ENCODE data around the gene SPPL3. TPM values are rescaled to one million over a fixed set of nuclear protein-coding genes. Genes with fewer than 3 reads are reported as not detected.

The SPPL3 gene
- total RNA-seq, 1 experiment from 2014 or later: 18.8 TPM

GRCh38 chr12:120813588-120814153 is 90.5 kb downstream of the SPPL3 start:
- TF ChIP-seq EZH2 (IDR thresholded peaks at IDR 0.05; ENCODE audit: low read length, unreplicated experiment): no peak
- TF ChIP-seq, protein P1, sequence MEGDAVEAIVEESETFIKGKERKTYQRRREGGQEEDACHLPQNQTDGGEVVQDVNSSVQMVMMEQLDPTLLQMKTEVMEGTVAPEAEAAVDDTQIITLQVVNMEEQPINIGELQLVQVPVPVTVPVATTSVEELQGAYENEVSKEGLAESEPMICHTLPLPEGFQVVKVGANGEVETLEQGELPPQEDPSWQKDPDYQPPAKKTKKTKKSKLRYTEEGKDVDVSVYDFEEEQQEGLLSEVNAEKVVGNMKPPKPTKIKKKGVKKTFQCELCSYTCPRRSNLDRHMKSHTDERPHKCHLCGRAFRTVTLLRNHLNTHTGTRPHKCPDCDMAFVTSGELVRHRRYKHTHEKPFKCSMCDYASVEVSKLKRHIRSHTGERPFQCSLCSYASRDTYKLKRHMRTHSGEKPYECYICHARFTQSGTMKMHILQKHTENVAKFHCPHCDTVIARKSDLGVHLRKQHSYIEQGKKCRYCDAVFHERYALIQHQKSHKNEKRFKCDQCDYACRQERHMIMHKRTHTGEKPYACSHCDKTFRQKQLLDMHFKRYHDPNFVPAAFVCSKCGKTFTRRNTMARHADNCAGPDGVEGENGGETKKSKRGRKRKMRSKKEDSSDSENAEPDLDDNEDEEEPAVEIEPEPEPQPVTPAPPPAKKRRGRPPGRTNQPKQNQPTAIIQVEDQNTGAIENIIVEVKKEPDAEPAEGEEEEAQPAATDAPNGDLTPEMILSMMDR (conservative IDR thresholded peaks at IDR 0.05; ENCODE audit: low read depth, low read length): no peak
- no peak for TF ChIP-seq EZH2phosphoT487 (IDR thresholded peaks at IDR 0.05; ENCODE audit: borderline replicate concordance, low read length)
- H3F3A ChIP-seq (ENCODE audit: low read length, unreplicated experiment): no peaks in the 10 kb centered on the region
- H3K9me2 ChIP-seq (replicated peaks; ENCODE audit: low read length): no peaks in the 10 kb centered on the region
- intact Hi-C loops (cut with micrococcal nuclease): no loop called here
- no peaks in the 10 kb centered on the region for H3K27me3 ChIP-seq (ENCODE audit: low read length)
- no peak overlapping the region for H3K4me3 ChIP-seq (ENCODE audit: low read length)
- DNase-seq (no peak), ATAC-seq (no peak)
- H3K27ac ChIP-seq (ENCODE audit: low read length): no peak overlapping the region
- no peaks in the 10 kb centered on the region for H3K4me1 ChIP-seq (ENCODE audit: insufficient read depth, low read length)
- H4K20me1 ChIP-seq (ENCODE audit: low read length): no peaks in the 10 kb centered on the region
- ChIA-PET POLR2A (ENCODE audit: unreplicated experiment) (no interaction called here), CTCF (no interaction called here)
- H3K4me2 ChIP-seq (ENCODE audit: low read length): no peak overlapping the region
- no TSS peak for BruUV-seq (replicated peaks)
- no peak overlapping the region for H2AFZ ChIP-seq (ENCODE audit: low read length)
- no peaks in the 10 kb centered on the region for H3K9me3 ChIP-seq (ENCODE audit: low read length)
- H3K79me2 ChIP-seq (ENCODE audit: low read length): peaks cover 17% of the 10 kb centered on the region; the same call in 1 of the 2 replicates
- no peaks in the 10 kb centered on the region; the same call in 1 of the 2 replicates for H3K36me3 ChIP-seq (ENCODE audit: low read depth, low read length)
- no peak overlapping the region for H3K9ac ChIP-seq (ENCODE audit: low read length)

DNA sequence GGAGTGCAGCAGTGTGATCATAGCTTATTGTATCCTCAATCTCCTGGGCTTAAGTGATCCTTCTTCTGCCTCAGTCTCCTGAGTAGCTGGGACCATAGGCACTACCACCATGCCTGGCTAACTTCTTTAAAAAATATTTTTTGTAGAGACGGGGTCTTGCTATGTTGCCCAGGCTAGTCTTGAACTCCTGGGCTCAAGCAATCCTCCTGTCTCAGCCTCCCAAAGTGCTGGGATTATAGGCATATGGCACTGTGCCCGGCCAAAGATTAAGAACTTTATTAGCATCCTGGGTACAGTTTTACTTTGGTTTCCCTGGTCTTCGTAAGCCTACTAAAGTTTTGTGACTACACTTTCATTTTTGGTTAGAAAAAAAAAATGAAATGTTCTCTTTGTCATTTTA is 94.1 kb downstream of the SPPL3 start:
- ChIA-PET POLR2A (ENCODE audit: unreplicated experiment) (no interaction called here), CTCF (no interaction called here)
- H4K20me1 ChIP-seq (ENCODE audit: low read length): no peaks in the 10 kb centered on the region
- H3K4me3 ChIP-seq (ENCODE audit: low read length): no peak overlapping the region
- BruUV-seq (replicated peaks): no TSS peak
- H3K79me2 ChIP-seq (ENCODE audit: low read length): no peaks in the 10 kb centered on the region
- H2AFZ ChIP-seq (ENCODE audit: low read length): no peak overlapping the region
- no peak overlapping the region for H3K9ac ChIP-seq (ENCODE audit: low read length)
- no peak for TF ChIP-seq EZH2phosphoT487 (IDR thresholded peaks at IDR 0.05; ENCODE audit: borderline replicate concordance, low read length)
- TF ChIP-seq EZH2 (IDR thresholded peaks at IDR 0.05; ENCODE audit: low read length, unreplicated experiment): no peak
- TF ChIP-seq, protein P1 (conservative IDR thresholded peaks at IDR 0.05; ENCODE audit: low read depth, low read length): no peak
- no peaks in the 10 kb centered on the region for H3K9me2 ChIP-seq (replicated peaks; ENCODE audit: low read length)
- H3K4me2 ChIP-seq (ENCODE audit: low read length): no peak overlapping the region
- no peaks in the 10 kb centered on the region; the same call in 1 of the 2 replicates for H3K36me3 ChIP-seq (ENCODE audit: low read depth, low read length)
- no peaks in the 10 kb centered on the region for H3K9me3 ChIP-seq (ENCODE audit: low read length)
- H3K27ac ChIP-seq (ENCODE audit: low read length): no peak overlapping the region
- no peak for ATAC-seq
- intact Hi-C loops (cut with micrococcal nuclease): no loop called here
- H3K27me3 ChIP-seq (ENCODE audit: low read length): no peaks in the 10 kb centered on the region
- H3F3A ChIP-seq (ENCODE audit: low read length, unreplicated experiment): no peaks in the 10 kb centered on the region
- H3K4me1 ChIP-seq (ENCODE audit: insufficient read depth, low read length): no peaks in the 10 kb centered on the region
- no peak for DNase-seq

DNA sequence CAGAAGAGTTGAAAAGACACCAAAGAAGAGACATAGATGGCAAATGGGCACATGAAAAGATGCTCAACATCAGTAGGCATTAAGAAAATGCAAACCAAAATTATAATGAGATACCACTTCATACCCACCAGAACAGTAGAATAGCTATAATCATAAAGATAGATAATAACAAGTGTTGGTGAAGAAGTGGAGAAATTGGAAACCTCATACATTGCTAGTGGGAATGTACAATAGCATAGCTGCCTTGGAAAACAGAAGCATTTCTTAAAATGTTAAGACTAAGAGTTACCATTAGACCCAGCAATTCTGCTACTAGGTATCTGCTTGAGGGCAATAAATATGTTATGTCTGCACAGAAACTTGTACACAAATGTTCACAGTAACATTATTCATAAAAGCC is 99.7 kb downstream of the SPPL3 start:
- no peaks in the 10 kb centered on the region for H3K27me3 ChIP-seq (ENCODE audit: low read length)
- ATAC-seq (no peak), DNase-seq (no peak)
- H3K27ac ChIP-seq (ENCODE audit: low read length): no peak overlapping the region
- H2AFZ ChIP-seq (ENCODE audit: low read length): no peak overlapping the region
- no peaks in the 10 kb centered on the region for H3K9me3 ChIP-seq (ENCODE audit: low read length)
- ChIA-PET CTCF (no interaction called here), POLR2A (ENCODE audit: unreplicated experiment) (no interaction called here)
- H3K9ac ChIP-seq (ENCODE audit: low read length): no peak overlapping the region
- 0 out of 2 replicates have a peak, but pooled peaks cover 3% of the 10 kb centered on the region for H3K4me1 ChIP-seq (ENCODE audit: insufficient read depth, low read length)
- H4K20me1 ChIP-seq (ENCODE audit: low read length): no peaks in the 10 kb centered on the region
- no peak overlapping the region for H3K4me3 ChIP-seq (ENCODE audit: low read length)
- intact Hi-C loops (cut with micrococcal nuclease): loop anchor here (5.0 kb wide), 1 partner anchor 88 kb away; no protein-coding TSS in a partner anchor
- no peak overlapping the region for H3K4me2 ChIP-seq (ENCODE audit: low read length)
- no peaks in the 10 kb centered on the region for H3F3A ChIP-seq (ENCODE audit: low read length, unreplicated experiment)
- TF ChIP-seq EZH2 (IDR thresholded peaks at IDR 0.05; ENCODE audit: low read length, unreplicated experiment): no peak
- TF ChIP-seq EZH2phosphoT487 (IDR thresholded peaks at IDR 0.05; ENCODE audit: borderline replicate concordance, low read length): no peak
- TF ChIP-seq, protein P1 (conservative IDR thresholded peaks at IDR 0.05; ENCODE audit: low read depth, low read length): no peak
- H3K79me2 ChIP-seq (ENCODE audit: low read length): peaks cover 5% of the 10 kb centered on the region; the same call in 1 of the 2 replicates
- H3K9me2 ChIP-seq (replicated peaks; ENCODE audit: low read length): no peaks in the 10 kb centered on the region
- no peaks in the 10 kb centered on the region; the same call in 1 of the 2 replicates for H3K36me3 ChIP-seq (ENCODE audit: low read depth, low read length)
- BruUV-seq (replicated peaks): no TSS peak

All from PC-3 (cell line).